Measurements from ENCODE around the gene STXBP6.
"Not testable (repeated sequence)": the region's sequence is repeated elsewhere in the genome, so short reads cannot be mapped to it uniquely, and the experiment has no call there.

STXBP6 gene

GRCh38 chr14:24990773-24991172, 59.2 kb downstream of the STXBP6 start:
- in situ Hi-C loops (cut with HindIII; ENCODE audit: low sequenced_read_pairs), result no loop called here

- in situ Hi-C loops (cut with HindIII; ENCODE audit: low sequenced_read_pairs), result no loop called here
These were observed 59.9 kb downstream of the STXBP6 start for GRCh38 chr14:24990050-24990449.

GRCh38 chr14:24988760-24989159, 61.2 kb downstream of the STXBP6 start:
- in situ Hi-C loops (cut with HindIII; ENCODE audit: low sequenced_read_pairs), result no loop called here

GRCh38 chr14:24986206-24986893, 63.6 kb downstream of the STXBP6 start:
- in situ Hi-C loops (cut with HindIII; ENCODE audit: low sequenced_read_pairs), result no loop called here

GRCh38 chr14:24984846-24985589, 64.9 kb downstream of the STXBP6 start:
- in situ Hi-C loops (cut with HindIII; ENCODE audit: low sequenced_read_pairs), result no loop called here

- in situ Hi-C loops (cut with HindIII; ENCODE audit: low sequenced_read_pairs), result no loop called here
These were observed 67.3 kb downstream of the STXBP6 start for GRCh38 chr14:24982472-24983155.

GRCh38 chr14:24979725-24980239, 70.2 kb downstream of the STXBP6 start:
- in situ Hi-C loops (cut with HindIII; ENCODE audit: low sequenced_read_pairs), result no loop called here

- in situ Hi-C loops (cut with HindIII; ENCODE audit: low sequenced_read_pairs), result no loop called here
These were observed 70.9 kb downstream of the STXBP6 start for GRCh38 chr14:24978862-24979724.

GRCh38 chr14:24976602-24977001, 73.3 kb downstream of the STXBP6 start:
- in situ Hi-C loops (cut with HindIII; ENCODE audit: low sequenced_read_pairs), result no loop called here

GRCh38 chr14:24975393-24975792, 74.6 kb downstream of the STXBP6 start:
- in situ Hi-C loops (cut with HindIII; ENCODE audit: low sequenced_read_pairs), result no loop called here

- in situ Hi-C loops (cut with HindIII; ENCODE audit: low sequenced_read_pairs), result no loop called here
These were observed 75.2 kb downstream of the STXBP6 start for GRCh38 chr14:24974591-24975374.

- in situ Hi-C loops (cut with HindIII; ENCODE audit: low sequenced_read_pairs), result no loop called here
These were observed 77.1 kb downstream of the STXBP6 start for GRCh38 chr14:24972844-24973243.

GRCh38 chr14:24971255-24971654, 78.7 kb downstream of the STXBP6 start:
- in situ Hi-C loops (cut with HindIII; ENCODE audit: low sequenced_read_pairs), result no loop called here

- in situ Hi-C loops (cut with HindIII; ENCODE audit: low sequenced_read_pairs), result no loop called here
These were observed 83.4 kb downstream of the STXBP6 start for GRCh38 chr14:24966579-24966964.

- in situ Hi-C loops (cut with HindIII; ENCODE audit: low sequenced_read_pairs), result no loop called here
These were observed 83.9 kb downstream of the STXBP6 start for GRCh38 chr14:24965934-24966578.

GRCh38 chr14:24965578-24965933, 84.4 kb downstream of the STXBP6 start:
- in situ Hi-C loops (cut with HindIII; ENCODE audit: low sequenced_read_pairs), result no loop called here

- in situ Hi-C loops (cut with HindIII; ENCODE audit: low sequenced_read_pairs), result no loop called here
These were observed 85.4 kb downstream of the STXBP6 start for GRCh38 chr14:24964591-24964990.

GRCh38 chr14:24964048-24964447, 85.9 kb downstream of the STXBP6 start:
- in situ Hi-C loops (cut with HindIII; ENCODE audit: low sequenced_read_pairs), result no loop called here

GRCh38 chr14:24962118-24962517, 87.8 kb downstream of the STXBP6 start:
- in situ Hi-C loops (cut with HindIII; ENCODE audit: low sequenced_read_pairs), result not testable (repeated sequence)

GRCh38 chr14:24960816-24961215, 89.1 kb downstream of the STXBP6 start:
- in situ Hi-C loops (cut with HindIII; ENCODE audit: low sequenced_read_pairs), result no loop called here

Data from DLD1 (cell line).